Activated naive CD8-positive, alpha-beta T cell treated with anti-CD3 and anti-CD28 coated beads, Interleukin-2, amount 50 U/mL, for 24 hours (primary cell): ENCODE measurements around the gene BMP7.

Experiments used
- ATAC-seq: fragments of 150-1000 bp; cut with Tn5 transposase; one replicate; pipeline ENCODE4 v1.10.0; 2021
- DNase-seq: peaks from one replicate; pipeline ENCODE4 v3.0.0; 2021
- H3K27ac Mint-ChIP-seq: one replicate; pipeline ENCODE4 v1.8.0; 2021; ENCODE audit warnings: mild to moderate bottlenecking, mixed read lengths
- H3K27me3 Mint-ChIP-seq: one replicate; pipeline ENCODE4 v1.8.0; 2021; ENCODE audit warnings: mixed read lengths
- H3K36me3 Mint-ChIP-seq: one replicate; pipeline ENCODE4 v1.8.0; 2021; ENCODE audit warnings: low read depth, mixed read lengths
- H3K4me1 Mint-ChIP-seq: one replicate; pipeline ENCODE4 v1.8.0; 2021; ENCODE audit warnings: mixed read lengths
- H3K4me3 Mint-ChIP-seq: one replicate; pipeline ENCODE4 v1.8.0; 2021; ENCODE audit warnings: mild to moderate bottlenecking, moderate library complexity, mixed read lengths
- H3K9me3 Mint-ChIP-seq: one replicate; pipeline ENCODE4 v1.8.0; 2021; ENCODE audit warnings: mixed read lengths

BMP7 gene

GRCh38 chr20:57255183-57255582 lies 11.3 kb downstream of the BMP7 start:
- DNase-seq, result no peak
- Mint-ChIP-seq H3K9me3 (no peaks in the 10 kb centered on the region), H3K4me3 (no peak overlapping the region), H3K4me1 (peaks cover 10% of the 10 kb centered on the region), H3K27ac (no peak overlapping the region), H3K27me3 (peaks cover 35% of the 10 kb centered on the region), H3K36me3 (no peaks in the 10 kb centered on the region)
- no peak for ATAC-seq

- no peak for DNase-seq
- H3K4me1 Mint-ChIP-seq, result peaks cover 10% of the 10 kb centered on the region
- ATAC-seq, result no peak
- H3K27ac Mint-ChIP-seq, result no peak overlapping the region
- H3K4me3 Mint-ChIP-seq, result no peak overlapping the region
- peaks cover 22% of the 10 kb centered on the region for H3K27me3 Mint-ChIP-seq
- H3K36me3 Mint-ChIP-seq, result no peaks in the 10 kb centered on the region
- H3K9me3 Mint-ChIP-seq, result no peaks in the 10 kb centered on the region
These were observed 13.8 kb downstream of the BMP7 start for GRCh38 chr20:57252559-57253162.

GRCh38 chr20:57251949-57252348 lies 14.5 kb downstream of the BMP7 start:
- no peaks in the 10 kb centered on the region for H3K36me3 Mint-ChIP-seq
- no peaks in the 10 kb centered on the region for H3K9me3 Mint-ChIP-seq

GRCh38 chr20:57251344-57251743 lies 15.1 kb downstream of the BMP7 start:
- Mint-ChIP-seq H3K36me3 (no peaks in the 10 kb centered on the region), H3K27me3 (peaks cover 18% of the 10 kb centered on the region), H3K9me3 (no peaks in the 10 kb centered on the region), H3K27ac (no peak overlapping the region), H3K4me3 (no peak overlapping the region), H3K4me1 (peaks cover 10% of the 10 kb centered on the region)
- ATAC-seq (peak; percentile 70), DNase-seq (peak; percentile 14)

More at GRCh38 chr20:57251949-57252348, 14.5 kb downstream of the BMP7 start:
- ATAC-seq, result no peak
- Mint-ChIP-seq H3K27me3 (peaks cover 21% of the 10 kb centered on the region), H3K4me1 (peaks cover 10% of the 10 kb centered on the region), H3K27ac (no peak overlapping the region), H3K4me3 (no peak overlapping the region)
- no peak for DNase-seq

GRCh38 chr20:57250607-57251343 lies 15.7 kb downstream of the BMP7 start:
- peaks cover 16% of the 10 kb centered on the region for H3K27me3 Mint-ChIP-seq
- no peaks in the 10 kb centered on the region for H3K36me3 Mint-ChIP-seq
- H3K4me3 Mint-ChIP-seq, result no peak overlapping the region
- no peaks in the 10 kb centered on the region for H3K9me3 Mint-ChIP-seq
- H3K4me1 Mint-ChIP-seq, result peaks cover 10% of the 10 kb centered on the region
- DNase-seq (peak; percentile 18), ATAC-seq (peak; percentile 72)
- H3K27ac Mint-ChIP-seq, result no peak overlapping the region

- no peak overlapping the region for H3K4me3 Mint-ChIP-seq
- DNase-seq (no peak), ATAC-seq (no peak)
- no peak overlapping the region for H3K27ac Mint-ChIP-seq
- no peaks in the 10 kb centered on the region for H3K36me3 Mint-ChIP-seq
- peaks cover 16% of the 10 kb centered on the region for H3K27me3 Mint-ChIP-seq
- no peaks in the 10 kb centered on the region for H3K9me3 Mint-ChIP-seq
- H3K4me1 Mint-ChIP-seq, result peaks cover 10% of the 10 kb centered on the region
These were observed 16.7 kb downstream of the BMP7 start for GRCh38 chr20:57249772-57250171.

GRCh38 chr20:57249073-57249472 lies 17.4 kb downstream of the BMP7 start:
- Mint-ChIP-seq H3K36me3 (no peaks in the 10 kb centered on the region), H3K9me3 (no peaks in the 10 kb centered on the region), H3K4me1 (peaks cover 10% of the 10 kb centered on the region), H3K27me3 (peaks cover 11% of the 10 kb centered on the region), H3K4me3 (no peak overlapping the region), H3K27ac (no peak overlapping the region)
- DNase-seq, result no peak
- ATAC-seq, result no peak

GRCh38 chr20:57248132-57248797 lies 18.2 kb downstream of the BMP7 start:
- H3K9me3 Mint-ChIP-seq, result no peaks in the 10 kb centered on the region
- ATAC-seq (no peak), DNase-seq (no peak)
- no peak overlapping the region for H3K4me3 Mint-ChIP-seq
- no peak overlapping the region for H3K27ac Mint-ChIP-seq
- H3K36me3 Mint-ChIP-seq, result no peaks in the 10 kb centered on the region
- peaks cover 10% of the 10 kb centered on the region for H3K4me1 Mint-ChIP-seq
- H3K27me3 Mint-ChIP-seq, result peaks cover 11% of the 10 kb centered on the region

GRCh38 chr20:57247292-57247965 lies 19.0 kb downstream of the BMP7 start:
- Mint-ChIP-seq H3K27ac (no peak overlapping the region), H3K9me3 (no peaks in the 10 kb centered on the region), H3K4me1 (peaks cover 10% of the 10 kb centered on the region), H3K27me3 (peaks cover 8% of the 10 kb centered on the region), H3K36me3 (no peaks in the 10 kb centered on the region), H3K4me3 (no peak overlapping the region)
- DNase-seq, result no peak
- no peak for ATAC-seq

- no peak overlapping the region for H3K27ac Mint-ChIP-seq
- no peaks in the 10 kb centered on the region for H3K9me3 Mint-ChIP-seq
- H3K36me3 Mint-ChIP-seq, result no peaks in the 10 kb centered on the region
- ATAC-seq (no peak), DNase-seq (no peak)
- peaks cover 6% of the 10 kb centered on the region for H3K27me3 Mint-ChIP-seq
- no peak overlapping the region for H3K4me3 Mint-ChIP-seq
- H3K4me1 Mint-ChIP-seq, result peaks cover 6% of the 10 kb centered on the region
These were observed 20.4 kb downstream of the BMP7 start for GRCh38 chr20:57245997-57246396.

- Mint-ChIP-seq H3K4me3 (no peak overlapping the region), H3K27ac (no peak overlapping the region), H3K36me3 (no peaks in the 10 kb centered on the region), H3K9me3 (peaks cover 1% of the 10 kb centered on the region), H3K27me3 (peaks cover 6% of the 10 kb centered on the region), H3K4me1 (no peaks in the 10 kb centered on the region)
- DNase-seq (no peak), ATAC-seq (no peak)
These were observed 21.7 kb downstream of the BMP7 start for GRCh38 chr20:57244627-57245214.

GRCh38 chr20:57244221-57244585 lies 22.2 kb downstream of the BMP7 start:
- ATAC-seq, result no peak
- no peak for DNase-seq
- no peaks in the 10 kb centered on the region for H3K36me3 Mint-ChIP-seq
- no peak overlapping the region for H3K4me3 Mint-ChIP-seq
- H3K27me3 Mint-ChIP-seq, result peaks cover 10% of the 10 kb centered on the region
- no peaks in the 10 kb centered on the region for H3K4me1 Mint-ChIP-seq
- no peak overlapping the region for H3K27ac Mint-ChIP-seq
- peaks cover 6% of the 10 kb centered on the region for H3K9me3 Mint-ChIP-seq

- H3K4me1 Mint-ChIP-seq, result no peaks in the 10 kb centered on the region
- peaks cover 10% of the 10 kb centered on the region for H3K27me3 Mint-ChIP-seq
- no peak overlapping the region for H3K27ac Mint-ChIP-seq
- H3K4me3 Mint-ChIP-seq, result no peak overlapping the region
- no peak for DNase-seq
- ATAC-seq, result no peak
- H3K9me3 Mint-ChIP-seq, result peaks cover 6% of the 10 kb centered on the region
- H3K36me3 Mint-ChIP-seq, result no peaks in the 10 kb centered on the region
These were observed 22.8 kb downstream of the BMP7 start for GRCh38 chr20:57243480-57244220.

GRCh38 chr20:57242414-57242813 lies 24.0 kb downstream of the BMP7 start:
- Mint-ChIP-seq H3K9me3 (peaks cover 6% of the 10 kb centered on the region), H3K4me1 (no peaks in the 10 kb centered on the region), H3K27me3 (peaks cover 8% of the 10 kb centered on the region), H3K36me3 (no peaks in the 10 kb centered on the region), H3K27ac (no peak overlapping the region), H3K4me3 (no peak overlapping the region)
- DNase-seq (no peak), ATAC-seq (no peak)
